WERI-Rb-1 (cell line): ENCODE measurements around the gene COL21A1.

Source experiments
- DNase-seq: peaks from one replicate; pipeline ENCODE4 v3.0.0-alpha.2; 2020
- H3K27ac ChIP-seq: fragments of 250-450 bp; sonication (Bioruptor Pico); 2 replicates; pipeline ENCODE4 v1.5.1; 2020; ENCODE audit warnings: mild to moderate bottlenecking, moderate library complexity
- H3K27me3 ChIP-seq: fragments of 250-450 bp; sonication (Bioruptor Pico); 2 replicates; pipeline ENCODE4 v1.5.1; 2021; ENCODE audit warnings: mild to moderate bottlenecking, low read depth, moderate library complexity; ENCODE audit not compliant: insufficient read depth, severe bottlenecking
- H3K36me3 ChIP-seq: fragments of 250-450 bp; sonication (Bioruptor Pico); 2 replicates; pipeline ENCODE4 v1.5.1; 2020; ENCODE audit warnings: mild to moderate bottlenecking, moderate library complexity
- H3K4me3 ChIP-seq: 2 replicates; pipeline ENCODE4 v1.5.1; 2011; ENCODE audit warnings: low read depth, mild to moderate bottlenecking, control low read depth, low read length
- H3K9me3 ChIP-seq: fragments of 250-450 bp; sonication (Bioruptor Pico); 2 replicates; pipeline ENCODE4 v1.5.1; 2021; ENCODE audit warnings: mild to moderate bottlenecking, moderate library complexity; ENCODE audit not compliant: severe bottlenecking
- CTCF ChIP-seq: IDR thresholded peaks from 2 replicates; pipeline ENCODE4 v1.5.1; 2011; ENCODE audit warnings: low read depth, mild to moderate bottlenecking, control low read depth, inconsistent platforms, low read length

The COL21A1 gene

GRCh38 chr6:56037601-56038000 lies 209.8 kb downstream of the COL21A1 start:
- Histone ChIP-seq H3K27me3 (no peaks in the 10 kb centered on the region), H3K9me3 (peaks cover 2% of the 10 kb centered on the region), H3K36me3 (no peaks in the 10 kb centered on the region), H3K27ac (no peak overlapping the region), H3K4me3 (no peak overlapping the region)
- DNase-seq: no peak
- no peak for TF ChIP-seq CTCF

GRCh38 chr6:56036916-56037600 lies 210.3 kb downstream of the COL21A1 start:
- no peak for TF ChIP-seq CTCF
- Histone ChIP-seq H3K27ac (no peak overlapping the region), H3K27me3 (no peaks in the 10 kb centered on the region), H3K9me3 (peaks cover 2% of the 10 kb centered on the region), H3K36me3 (no peaks in the 10 kb centered on the region), H3K4me3 (no peak overlapping the region)
- no peak for DNase-seq

GRCh38 chr6:56033401-56033800 lies 214.0 kb downstream of the COL21A1 start:
- Histone ChIP-seq H3K9me3 (no peaks in the 10 kb centered on the region), H3K27me3 (no peaks in the 10 kb centered on the region), H3K36me3 (no peaks in the 10 kb centered on the region), H3K27ac (no peak overlapping the region), H3K4me3 (no peak overlapping the region)
- no peak for TF ChIP-seq CTCF
- DNase-seq: no peak

GRCh38 chr6:56032715-56033260 lies 214.6 kb downstream of the COL21A1 start:
- Histone ChIP-seq H3K36me3 (no peaks in the 10 kb centered on the region), H3K9me3 (no peaks in the 10 kb centered on the region), H3K27ac (no peak overlapping the region), H3K4me3 (no peak overlapping the region), H3K27me3 (no peaks in the 10 kb centered on the region)
- no peak for DNase-seq
- TF ChIP-seq CTCF: no peak

GRCh38 chr6:56027865-56028264 lies 219.5 kb downstream of the COL21A1 start:
- H3K36me3 ChIP-seq: no peaks in the 10 kb centered on the region
- H3K27ac ChIP-seq: no peak overlapping the region
- H3K4me3 ChIP-seq: no peak overlapping the region
- no peak for DNase-seq
- no peaks in the 10 kb centered on the region for H3K9me3 ChIP-seq
- H3K27me3 ChIP-seq: no peaks in the 10 kb centered on the region
- no peak for TF ChIP-seq CTCF
